ENCODE results near the gene DGCR2. TPM values are rescaled to one million over a fixed set of nuclear protein-coding genes. Genes with fewer than 3 reads are reported as not detected.

Gene DGCR2
- total RNA-seq, 1 experiment from 2014 or later = 42.9 TPM

- TF ChIP-seq ELF1 (IDR thresholded peaks at IDR 0.05; ENCODE audit: borderline replicate concordance, low read depth) (no peak), POLR2A (IDR thresholded peaks at IDR 0.05; ENCODE audit: borderline replicate concordance, extremely low read depth, insufficient read depth, insufficient read length) (no peak), ZNF274 (IDR thresholded peaks at IDR 0.05; ENCODE audit: low read depth, low read length) (no peak)
Observed at GRCh38 chr22:19110646-19111045, 11.6 kb downstream of the DGCR2 start (continued).

GRCh38 chr22:19110064-19110458, 12.2 kb downstream of the DGCR2 start:
- ATAC-seq = no peak
- no peak for TF ChIP-seq SP1 (IDR thresholded peaks at IDR 0.05; ENCODE audit: low read depth)
- TF ChIP-seq ATF3 (IDR thresholded peaks at IDR 0.05) = no peak
- no peak for TF ChIP-seq POLR2A (IDR thresholded peaks at IDR 0.05; ENCODE audit: borderline replicate concordance, extremely low read depth, insufficient read depth, insufficient read length)
- TF ChIP-seq SIN3A (IDR thresholded peaks at IDR 0.05; ENCODE audit: low read depth) = no peak
- TF ChIP-seq YY1 (IDR thresholded peaks at IDR 0.05; ENCODE audit: extremely low read depth, insufficient replicate concordance, low read depth, low read length) = no peak
- TF ChIP-seq FOSL1 (IDR thresholded peaks at IDR 0.05; ENCODE audit: low read depth) = no peak
- TF ChIP-seq, protein P1, sequence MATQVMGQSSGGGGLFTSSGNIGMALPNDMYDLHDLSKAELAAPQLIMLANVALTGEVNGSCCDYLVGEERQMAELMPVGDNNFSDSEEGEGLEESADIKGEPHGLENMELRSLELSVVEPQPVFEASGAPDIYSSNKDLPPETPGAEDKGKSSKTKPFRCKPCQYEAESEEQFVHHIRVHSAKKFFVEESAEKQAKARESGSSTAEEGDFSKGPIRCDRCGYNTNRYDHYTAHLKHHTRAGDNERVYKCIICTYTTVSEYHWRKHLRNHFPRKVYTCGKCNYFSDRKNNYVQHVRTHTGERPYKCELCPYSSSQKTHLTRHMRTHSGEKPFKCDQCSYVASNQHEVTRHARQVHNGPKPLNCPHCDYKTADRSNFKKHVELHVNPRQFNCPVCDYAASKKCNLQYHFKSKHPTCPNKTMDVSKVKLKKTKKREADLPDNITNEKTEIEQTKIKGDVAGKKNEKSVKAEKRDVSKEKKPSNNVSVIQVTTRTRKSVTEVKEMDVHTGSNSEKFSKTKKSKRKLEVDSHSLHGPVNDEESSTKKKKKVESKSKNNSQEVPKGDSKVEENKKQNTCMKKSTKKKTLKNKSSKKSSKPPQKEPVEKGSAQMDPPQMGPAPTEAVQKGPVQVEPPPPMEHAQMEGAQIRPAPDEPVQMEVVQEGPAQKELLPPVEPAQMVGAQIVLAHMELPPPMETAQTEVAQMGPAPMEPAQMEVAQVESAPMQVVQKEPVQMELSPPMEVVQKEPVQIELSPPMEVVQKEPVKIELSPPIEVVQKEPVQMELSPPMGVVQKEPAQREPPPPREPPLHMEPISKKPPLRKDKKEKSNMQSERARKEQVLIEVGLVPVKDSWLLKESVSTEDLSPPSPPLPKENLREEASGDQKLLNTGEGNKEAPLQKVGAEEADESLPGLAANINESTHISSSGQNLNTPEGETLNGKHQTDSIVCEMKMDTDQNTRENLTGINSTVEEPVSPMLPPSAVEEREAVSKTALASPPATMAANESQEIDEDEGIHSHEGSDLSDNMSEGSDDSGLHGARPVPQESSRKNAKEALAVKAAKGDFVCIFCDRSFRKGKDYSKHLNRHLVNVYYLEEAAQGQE (IDR thresholded peaks at IDR 0.05; ENCODE audit: low read depth) = no peak
- TF ChIP-seq EGR1 (IDR thresholded peaks at IDR 0.05; ENCODE audit: low read depth) = no peak
- TF ChIP-seq ZBTB33 (IDR thresholded peaks at IDR 0.05; ENCODE audit: extremely low read depth, insufficient replicate concordance, low read length) = no peak
- TF ChIP-seq ZNF274 (IDR thresholded peaks at IDR 0.05; ENCODE audit: low read depth, low read length) = no peak
- TF ChIP-seq SRF (IDR thresholded peaks at IDR 0.05; ENCODE audit: low read depth) = no peak
- no peak for TF ChIP-seq POLR2AphosphoS5 (IDR thresholded peaks at IDR 0.05; ENCODE audit: low read depth, low read length)
- no peak for TF ChIP-seq EZH2 (IDR thresholded peaks at IDR 0.05)
- TF ChIP-seq TCF7L2 (IDR thresholded peaks at IDR 0.05; ENCODE audit: borderline replicate concordance, extremely low read depth, insufficient read depth, insufficient read length) = no peak
- no peak for TF ChIP-seq EZH2phosphoT487 (IDR thresholded peaks at IDR 0.05; ENCODE audit: borderline replicate concordance)
- no peak for TF ChIP-seq ZFX (IDR thresholded peaks at IDR 0.05)
- no peak for TF ChIP-seq CEBPB (IDR thresholded peaks at IDR 0.05; ENCODE audit: low read depth)
- no peaks in the 10 kb centered on the region for H3K4me1 ChIP-seq (ENCODE audit: control insufficient read depth in 1 of 2, insufficient read depth in 2 of 2, low read length in 2 of 2)
- no peaks in the 10 kb centered on the region for H3K9me2 ChIP-seq (ENCODE audit: insufficient read depth)
- ChIA-PET CTCF (interaction anchor here (1.4 kb wide), 1 partner anchor 520 kb away, joined by 3 read pairs; no protein-coding TSS in a partner anchor), RAD21 (ENCODE audit: low non-redundant PET in 1 of 2, low total read pairs in 2 of 2, uncharacterized antibody in 2 of 2, unreplicated experiment in 2 of 2) (no interaction called here), POLR2A (interaction anchor here (2.6 kb wide), 1 partner anchor 12 kb away, joined by 6 read pairs; the partner anchor contains the start of gene DGCR2)
- H3K4me3 ChIP-seq (replicated peaks in 1 of 2; ENCODE audit: low read depth in 1 of 2, low read length in 2 of 2) = no peak overlapping the region
- intact Hi-C loops (cut with micrococcal nuclease) = no loop called here
- no peak overlapping the region for H3K9ac ChIP-seq (ENCODE audit: low read length)
- H3K9me3 ChIP-seq (ENCODE audit: control insufficient read depth in 1 of 2, insufficient read depth in 1 of 2, low read depth in 1 of 2, low read length in 2 of 2) = no peaks in the 10 kb centered on the region
- no peaks in the 10 kb centered on the region for H3K36me3 ChIP-seq (ENCODE audit: control insufficient read depth in 1 of 2, insufficient read depth in 2 of 2, low read length in 2 of 2)
- H2AFZ ChIP-seq (ENCODE audit: low read depth, low read length, poor library complexity, severe bottlenecking) = no peak overlapping the region
- H3K4me2 ChIP-seq (ENCODE audit: low read length) = no peak overlapping the region
- no peak for DNase-seq (ENCODE audit: low read depth, low spot score)
- H3K27me3 ChIP-seq (ENCODE audit: insufficient read depth, low read length) = no peaks in the 10 kb centered on the region
- BruUV-seq (replicated peaks) = no TSS peak
- H3K27ac ChIP-seq (ENCODE audit: low read depth, low read length) = no peak overlapping the region
- H4K20me1 ChIP-seq (ENCODE audit: insufficient read depth) = no peaks in the 10 kb centered on the region
- peaks cover 89% of the 10 kb centered on the region for H3K79me2 ChIP-seq (ENCODE audit: insufficient read depth, low read length)
